K562 (cell line): Measurements from ENCODE around the gene KRTAP2-1. TPM values are rescaled to one million over a fixed set of nuclear protein-coding genes. Genes with fewer than 3 reads are reported as not detected.

Source experiments
- ARHGAP35 ChIP-seq: fragments of 450-650 bp; IDR thresholded peaks from 2 replicates; pipeline ENCODE4 v1.6.1; 2018; ENCODE audit not compliant: partially characterized antibody
- BACH1 ChIP-seq: fragments of 200-800 bp; sonication (Bioruptor generic); IDR thresholded peaks from 2 replicates; pipeline ENCODE4 v1.6.1; 2016; ENCODE audit warnings: missing genetic modification characterization, missing compliant biosample characterization
- CSDE1 ChIP-seq, 2 experiments: fragments of 450-650 bp; IDR thresholded peaks; 2 replicates each; pipeline ENCODE4 v1.6.1; 2016; ENCODE audit warnings: mild to moderate bottlenecking in 1 of 2
- HEY1 ChIP-seq: fragments of 250-450 bp; sonication (Bioruptor Pico); IDR thresholded peaks from 2 replicates; pipeline ENCODE4 v1.5.0; 2020; ENCODE audit warnings: mild to moderate bottlenecking, moderate library complexity, borderline replicate concordance
- MYNN ChIP-seq, 2 experiments: sonication (generic); formaldehyde crosslinking in 1 of 2; IDR thresholded peaks; 2 replicates each; pipeline versions ENCODE4 v1.5.0 to v1.6.1; 2016 to 2020; ENCODE audit warnings: antibody characterized with exemption in 1 of 2, missing genetic modification reagents in 1 of 2
- NEUROD1 ChIP-seq: fragments of 150-350 bp; IDR thresholded peaks from 2 replicates; pipeline ENCODE4 v1.6.1; 2014; ENCODE audit warnings: borderline replicate concordance, low read length, low read depth; ENCODE audit not compliant: partially characterized antibody
- POLR2G ChIP-seq: fragments of 200-400 bp; formaldehyde crosslinking; IDR thresholded peaks from 2 replicates; pipeline ENCODE4 v1.6.1; 2017; ENCODE audit warnings: low read depth, mild to moderate bottlenecking, antibody characterized with exemption, low read length, moderate library complexity
- SMARCA5 ChIP-seq: fragments of 450-650 bp; IDR thresholded peaks from 2 replicates; pipeline ENCODE4 v1.6.1; 2016
- polyA plus RNA-seq, 8 experiments: library from polyadenylated mRNA; depleted of rRNA in 4 of 8; stranded (reverse) in 5 of 8; unstranded in 3 of 8; fragments of >200 nt; fragmentation: Nextera tagmentation in 2 of 8; fragmentation: Illumina TruSeq in 1 of 8; extraction: Ambion mirVana in 2 of 8; extraction: Trizol in 1 of 8; gene quantifications; 2 replicates each; pipeline versions ENCODE4 v1.2.1 to v1.2.3, GENCODE V29; 2011 to 2014; ENCODE audit warnings: inconsistent platforms in 1 of 8, missing spikeins in 1 of 8
- total RNA-seq, 7 experiments: library from RNA; depleted of rRNA in 6 of 7; stranded (reverse); fragments of >200 nt in 6 of 7; fragmentation: Illumina TruSeq in 2 of 7; extraction: Trizol in 2 of 7; gene quantifications; 2 replicates each; pipeline versions ENCODE4 v1.2.1 to v1.2.3, GENCODE V29; 2011 to 2021; ENCODE audit warnings: low replicate concordance in 1 of 7
- TF ChIP-seq, protein P1 (sequence below): sonication (generic); formaldehyde crosslinking; IDR thresholded peaks from 2 replicates; pipeline ENCODE4 v1.8.0; 2022; ENCODE audit warnings: mild to moderate bottlenecking, missing genetic modification reagents
- TF ChIP-seq, protein P2 (sequence below): fragments of 250-450 bp; sonication (Bioruptor Pico); IDR thresholded peaks from 2 replicates; pipeline ENCODE4 v1.5.0; 2021
- TF ChIP-seq, protein P3 (sequence below): IDR thresholded peaks from 2 replicates; pipeline ENCODE4 v1.6.1; 2016; ENCODE audit warnings: missing genetic modification characterization, missing compliant biosample characterization
- TF ChIP-seq, protein P4 (sequence below): fragments of 450-650 bp; IDR thresholded peaks from 2 replicates; pipeline ENCODE4 v1.7.1; 2018; ENCODE audit warnings: mild to moderate bottlenecking, low read depth; ENCODE audit not compliant: partially characterized antibody
- TF ChIP-seq, protein P5 (sequence below): fragments of 450-650 bp; formaldehyde crosslinking; conservative IDR thresholded peaks from 2 replicates; pipeline ENCODE4 v1.4.0; 2022; ENCODE audit warnings: mild to moderate bottlenecking, missing genetic modification characterization
- TF ChIP-seq, protein P6 (sequence below): fragments of 150-350 bp; conservative IDR thresholded peaks from 2 replicates; pipeline ENCODE4 v1.6.1; 2014; ENCODE audit warnings: low read length

The KRTAP2-1 gene
- total and polyA plus RNA-seq, 9 of the 15 experiments (the other 6 are each of a cell fraction or from before 2014, with no cell fraction given) = not detected

DNA sequence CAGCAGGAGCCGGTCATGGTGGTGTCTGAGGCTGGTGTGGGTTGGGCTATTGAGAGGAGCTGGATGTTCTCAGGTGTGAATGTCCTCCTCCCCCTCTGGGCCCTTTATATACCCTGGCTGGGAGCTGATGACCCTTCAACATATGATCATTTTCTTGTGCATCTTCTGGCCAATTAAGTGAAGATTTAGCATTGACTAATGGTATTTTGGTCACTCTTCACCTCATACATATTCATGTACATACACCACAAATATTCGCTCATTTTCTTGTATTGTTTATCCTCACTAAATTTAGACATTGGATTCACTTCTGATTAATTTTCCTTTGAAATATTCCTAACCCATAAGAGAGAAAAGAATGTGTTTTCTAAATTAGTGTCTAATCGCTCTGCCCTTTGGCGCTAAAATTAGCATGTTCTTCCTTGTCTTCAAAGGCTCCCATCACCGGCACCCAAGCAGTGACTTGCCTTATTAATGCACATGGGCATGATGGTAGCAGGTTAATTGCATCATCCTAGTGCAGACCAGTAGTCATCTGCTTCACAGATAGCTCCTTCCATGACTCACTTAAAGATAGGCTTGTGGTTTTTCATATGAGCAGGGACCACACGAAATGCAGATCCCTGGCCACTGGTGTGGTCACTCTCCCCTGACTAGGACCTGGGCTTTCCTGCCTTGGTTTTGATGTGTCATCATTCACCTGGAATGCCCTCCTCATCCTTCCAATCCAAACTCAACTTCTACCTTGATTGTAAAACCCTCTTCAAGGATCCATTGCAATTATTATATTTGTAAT lies 18.9 kb upstream of the KRTAP2-1 start, which contains the start of gene KRTAP2-4 (continued):
- TF ChIP-seq MYNN (IDR thresholded peaks at IDR 0.05) = peak; percentile 45; the same call in 1 of the 2 replicates
- no peak for TF ChIP-seq MYNN (CRISPR knock-in tag; IDR thresholded peaks at IDR 0.05)
- TF ChIP-seq, protein P1, sequence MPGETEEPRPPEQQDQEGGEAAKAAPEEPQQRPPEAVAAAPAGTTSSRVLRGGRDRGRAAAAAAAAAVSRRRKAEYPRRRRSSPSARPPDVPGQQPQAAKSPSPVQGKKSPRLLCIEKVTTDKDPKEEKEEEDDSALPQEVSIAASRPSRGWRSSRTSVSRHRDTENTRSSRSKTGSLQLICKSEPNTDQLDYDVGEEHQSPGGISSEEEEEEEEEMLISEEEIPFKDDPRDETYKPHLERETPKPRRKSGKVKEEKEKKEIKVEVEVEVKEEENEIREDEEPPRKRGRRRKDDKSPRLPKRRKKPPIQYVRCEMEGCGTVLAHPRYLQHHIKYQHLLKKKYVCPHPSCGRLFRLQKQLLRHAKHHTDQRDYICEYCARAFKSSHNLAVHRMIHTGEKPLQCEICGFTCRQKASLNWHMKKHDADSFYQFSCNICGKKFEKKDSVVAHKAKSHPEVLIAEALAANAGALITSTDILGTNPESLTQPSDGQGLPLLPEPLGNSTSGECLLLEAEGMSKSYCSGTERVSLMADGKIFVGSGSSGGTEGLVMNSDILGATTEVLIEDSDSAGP = no peak
- TF ChIP-seq NEUROD1 = peak; percentile 45
- TF ChIP-seq CSDE1 (IDR thresholded peaks at IDR 0.05) = no peak
- no peak for TF ChIP-seq POLR2G
- TF ChIP-seq BACH1 (tag) = peak; percentile 82; the same call in 1 of the 2 replicates
- no peak for TF ChIP-seq ARHGAP35
- TF ChIP-seq, protein P2, sequence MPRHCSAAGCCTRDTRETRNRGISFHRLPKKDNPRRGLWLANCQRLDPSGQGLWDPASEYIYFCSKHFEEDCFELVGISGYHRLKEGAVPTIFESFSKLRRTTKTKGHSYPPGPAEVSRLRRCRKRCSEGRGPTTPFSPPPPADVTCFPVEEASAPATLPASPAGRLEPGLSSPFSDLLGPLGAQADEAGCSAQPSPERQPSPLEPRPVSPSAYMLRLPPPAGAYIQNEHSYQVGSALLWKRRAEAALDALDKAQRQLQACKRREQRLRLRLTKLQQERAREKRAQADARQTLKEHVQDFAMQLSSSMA (CRISPR knock-in tag) = no peak
- no peak for TF ChIP-seq HEY1 (CRISPR knock-in tag)
- no peak for TF ChIP-seq SMARCA5
- TF ChIP-seq, protein P3, sequence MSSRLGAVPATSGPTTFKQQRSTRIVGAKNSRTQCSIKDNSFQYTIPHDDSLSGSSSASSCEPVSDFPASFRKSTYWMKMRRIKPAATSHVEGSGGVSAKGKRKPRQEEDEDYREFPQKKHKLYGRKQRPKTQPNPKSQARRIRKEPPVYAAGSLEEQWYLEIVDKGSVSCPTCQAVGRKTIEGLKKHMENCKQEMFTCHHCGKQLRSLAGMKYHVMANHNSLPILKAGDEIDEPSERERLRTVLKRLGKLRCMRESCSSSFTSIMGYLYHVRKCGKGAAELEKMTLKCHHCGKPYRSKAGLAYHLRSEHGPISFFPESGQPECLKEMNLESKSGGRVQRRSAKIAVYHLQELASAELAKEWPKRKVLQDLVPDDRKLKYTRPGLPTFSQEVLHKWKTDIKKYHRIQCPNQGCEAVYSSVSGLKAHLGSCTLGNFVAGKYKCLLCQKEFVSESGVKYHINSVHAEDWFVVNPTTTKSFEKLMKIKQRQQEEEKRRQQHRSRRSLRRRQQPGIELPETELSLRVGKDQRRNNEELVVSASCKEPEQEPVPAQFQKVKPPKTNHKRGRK = no peak
- TF ChIP-seq, protein P4, sequence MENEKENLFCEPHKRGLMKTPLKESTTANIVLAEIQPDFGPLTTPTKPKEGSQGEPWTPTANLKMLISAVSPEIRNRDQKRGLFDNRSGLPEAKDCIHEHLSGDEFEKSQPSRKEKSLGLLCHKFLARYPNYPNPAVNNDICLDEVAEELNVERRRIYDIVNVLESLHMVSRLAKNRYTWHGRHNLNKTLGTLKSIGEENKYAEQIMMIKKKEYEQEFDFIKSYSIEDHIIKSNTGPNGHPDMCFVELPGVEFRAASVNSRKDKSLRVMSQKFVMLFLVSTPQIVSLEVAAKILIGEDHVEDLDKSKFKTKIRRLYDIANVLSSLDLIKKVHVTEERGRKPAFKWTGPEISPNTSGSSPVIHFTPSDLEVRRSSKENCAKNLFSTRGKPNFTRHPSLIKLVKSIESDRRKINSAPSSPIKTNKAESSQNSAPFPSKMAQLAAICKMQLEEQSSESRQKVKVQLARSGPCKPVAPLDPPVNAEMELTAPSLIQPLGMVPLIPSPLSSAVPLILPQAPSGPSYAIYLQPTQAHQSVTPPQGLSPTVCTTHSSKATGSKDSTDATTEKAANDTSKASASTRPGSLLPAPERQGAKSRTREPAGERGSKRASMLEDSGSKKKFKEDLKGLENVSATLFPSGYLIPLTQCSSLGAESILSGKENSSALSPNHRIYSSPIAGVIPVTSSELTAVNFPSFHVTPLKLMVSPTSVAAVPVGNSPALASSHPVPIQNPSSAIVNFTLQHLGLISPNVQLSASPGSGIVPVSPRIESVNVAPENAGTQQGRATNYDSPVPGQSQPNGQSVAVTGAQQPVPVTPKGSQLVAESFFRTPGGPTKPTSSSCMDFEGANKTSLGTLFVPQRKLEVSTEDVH = no peak
- TF ChIP-seq, protein P5, sequence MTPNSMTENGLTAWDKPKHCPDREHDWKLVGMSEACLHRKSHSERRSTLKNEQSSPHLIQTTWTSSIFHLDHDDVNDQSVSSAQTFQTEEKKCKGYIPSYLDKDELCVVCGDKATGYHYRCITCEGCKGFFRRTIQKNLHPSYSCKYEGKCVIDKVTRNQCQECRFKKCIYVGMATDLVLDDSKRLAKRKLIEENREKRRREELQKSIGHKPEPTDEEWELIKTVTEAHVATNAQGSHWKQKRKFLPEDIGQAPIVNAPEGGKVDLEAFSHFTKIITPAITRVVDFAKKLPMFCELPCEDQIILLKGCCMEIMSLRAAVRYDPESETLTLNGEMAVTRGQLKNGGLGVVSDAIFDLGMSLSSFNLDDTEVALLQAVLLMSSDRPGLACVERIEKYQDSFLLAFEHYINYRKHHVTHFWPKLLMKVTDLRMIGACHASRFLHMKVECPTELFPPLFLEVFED (CRISPR knock-in tag) = no peak
- TF ChIP-seq, protein P6, sequence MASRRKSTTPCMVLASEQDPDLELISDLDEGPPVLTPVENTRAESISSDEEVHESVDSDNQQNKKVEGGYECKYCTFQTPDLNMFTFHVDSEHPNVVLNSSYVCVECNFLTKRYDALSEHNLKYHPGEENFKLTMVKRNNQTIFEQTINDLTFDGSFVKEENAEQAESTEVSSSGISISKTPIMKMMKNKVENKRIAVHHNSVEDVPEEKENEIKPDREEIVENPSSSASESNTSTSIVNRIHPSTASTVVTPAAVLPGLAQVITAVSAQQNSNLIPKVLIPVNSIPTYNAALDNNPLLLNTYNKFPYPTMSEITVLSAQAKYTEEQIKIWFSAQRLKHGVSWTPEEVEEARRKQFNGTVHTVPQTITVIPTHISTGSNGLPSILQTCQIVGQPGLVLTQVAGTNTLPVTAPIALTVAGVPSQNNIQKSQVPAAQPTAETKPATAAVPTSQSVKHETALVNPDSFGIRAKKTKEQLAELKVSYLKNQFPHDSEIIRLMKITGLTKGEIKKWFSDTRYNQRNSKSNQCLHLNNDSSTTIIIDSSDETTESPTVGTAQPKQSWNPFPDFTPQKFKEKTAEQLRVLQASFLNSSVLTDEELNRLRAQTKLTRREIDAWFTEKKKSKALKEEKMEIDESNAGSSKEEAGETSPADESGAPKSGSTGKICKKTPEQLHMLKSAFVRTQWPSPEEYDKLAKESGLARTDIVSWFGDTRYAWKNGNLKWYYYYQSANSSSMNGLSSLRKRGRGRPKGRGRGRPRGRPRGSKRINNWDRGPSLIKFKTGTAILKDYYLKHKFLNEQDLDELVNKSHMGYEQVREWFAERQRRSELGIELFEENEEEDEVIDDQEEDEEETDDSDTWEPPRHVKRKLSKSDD = no peak
